Measurements from ENCODE around the gene MYOZ3. TPM values are rescaled to one million over a fixed set of nuclear protein-coding genes. Genes with fewer than 3 reads are reported as not detected.

MYOZ3 gene, protein sequence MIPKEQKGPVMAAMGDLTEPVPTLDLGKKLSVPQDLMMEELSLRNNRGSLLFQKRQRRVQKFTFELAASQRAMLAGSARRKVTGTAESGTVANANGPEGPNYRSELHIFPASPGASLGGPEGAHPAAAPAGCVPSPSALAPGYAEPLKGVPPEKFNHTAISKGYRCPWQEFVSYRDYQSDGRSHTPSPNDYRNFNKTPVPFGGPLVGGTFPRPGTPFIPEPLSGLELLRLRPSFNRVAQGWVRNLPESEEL
- total RNA-seq (not detected), total RNA-seq (0 reads per million in 2 donors)

DNA sequence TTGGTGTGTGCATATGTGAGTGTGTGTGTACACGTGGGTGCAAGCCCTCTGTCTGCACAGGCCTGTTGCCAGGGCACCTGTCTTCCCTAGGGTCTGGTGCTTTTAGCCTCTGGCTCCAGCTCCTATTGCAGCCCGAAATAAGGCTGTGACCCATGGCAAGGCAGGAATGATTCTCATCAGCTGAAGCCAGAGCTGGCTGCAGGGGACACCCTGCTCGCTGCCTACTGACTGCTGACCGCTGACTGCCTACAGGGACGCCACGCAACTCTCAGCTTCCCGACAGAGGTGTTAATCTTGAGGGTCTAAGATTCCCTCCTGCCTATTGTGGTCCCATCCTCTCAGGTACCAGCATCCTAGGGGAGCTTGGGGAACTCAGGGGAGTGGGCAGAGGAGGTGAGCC, at the start of gene MYOZ3:
Gene MYOZ3 (plus strand): TSS at position 166 of the 400 bp plus-strand sequence. CDS start 1,691 bp downstream, outside the sequence.
- ATAC-seq (no peak), DNase-seq (no peak)
- Mint-ChIP-seq H3K27ac (peak within 1 kb of the TSS; percentile 21), H3K27me3 (peaks cover 28% of the 10 kb centered on the region), H3K4me3 (peak within 1 kb of the TSS; percentile 12), H3K36me3 (ENCODE audit: low read depth) (no peaks in the 10 kb centered on the region), H3K4me1 (peaks cover 8% of the 10 kb centered on the region)
- no peaks in the 10 kb centered on the region for H3K9me3 ChIP-seq (ENCODE audit: control insufficient read depth, low read length, poor library complexity, severe bottlenecking)

DNA sequence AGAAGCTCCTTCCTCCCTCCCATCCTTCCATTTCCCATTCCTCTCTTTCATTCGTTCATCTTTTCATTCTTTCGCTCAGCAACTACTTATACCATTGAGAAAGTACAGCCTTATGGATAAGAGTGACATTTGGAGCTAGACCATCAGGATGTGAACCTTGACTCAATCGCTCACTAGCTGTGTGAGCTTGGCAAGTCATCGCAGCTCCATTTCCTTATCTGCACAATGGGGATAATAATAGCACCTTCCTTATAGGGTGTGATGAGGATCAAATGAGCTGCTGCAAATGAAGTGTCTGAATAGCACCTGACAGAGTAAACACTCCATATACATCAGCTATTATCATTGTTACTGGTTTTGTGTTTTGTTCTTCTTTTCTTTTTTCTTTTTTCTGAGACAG, 48.6 kb upstream of the MYOZ3 start:
- Mint-ChIP-seq H3K36me3 (ENCODE audit: low read depth) (no peaks in the 10 kb centered on the region), H3K27me3 (peaks cover 29% of the 10 kb centered on the region), H3K4me3 (no peak overlapping the region), H3K27ac (no peak overlapping the region), H3K4me1 (peaks cover 2% of the 10 kb centered on the region)
- ATAC-seq (no peak), DNase-seq (no peak)
- H3K9me3 ChIP-seq (ENCODE audit: control insufficient read depth, low read length, poor library complexity, severe bottlenecking), result no peaks in the 10 kb centered on the region

DNA sequence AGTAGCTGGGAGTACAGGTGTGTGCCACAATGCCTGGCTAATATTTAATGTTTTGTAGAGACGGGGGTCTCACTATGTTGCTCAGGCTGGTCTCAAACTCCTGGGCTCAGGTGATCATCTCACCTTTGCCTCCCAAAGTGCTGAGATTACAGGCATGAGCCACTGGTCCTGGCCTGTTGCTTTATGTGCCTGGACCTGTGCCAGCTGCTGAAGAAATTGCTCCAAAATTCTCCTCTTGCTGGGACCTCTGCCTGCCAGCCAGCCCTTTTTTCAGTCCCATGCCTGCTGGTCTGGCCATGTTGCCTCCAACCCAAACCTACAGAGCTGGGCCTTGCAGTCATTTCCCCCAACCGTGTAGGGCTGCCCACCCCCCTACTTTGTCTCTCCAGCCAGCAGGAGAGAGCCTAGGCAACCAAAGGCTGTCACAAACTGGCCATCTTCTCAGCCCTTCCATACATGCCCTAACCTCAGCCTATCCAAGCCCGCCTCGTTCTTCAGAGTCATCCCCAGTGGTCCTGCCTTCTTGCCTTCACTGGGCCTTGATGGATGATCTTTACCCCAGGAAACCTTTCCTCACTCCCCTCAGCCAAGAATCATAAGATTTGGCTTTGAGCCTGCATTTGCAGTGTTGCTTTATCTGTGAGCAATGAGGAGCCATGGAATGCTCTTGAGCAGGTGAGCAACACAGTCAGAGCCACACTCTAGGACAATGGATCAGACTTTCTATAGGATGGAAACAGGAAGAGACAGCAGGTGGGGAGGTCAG, 48.0 kb upstream of the MYOZ3 start:
- no peak for DNase-seq
- Mint-ChIP-seq H3K4me3 (no peak overlapping the region), H3K36me3 (ENCODE audit: low read depth) (no peaks in the 10 kb centered on the region), H3K27me3 (peaks cover 29% of the 10 kb centered on the region), H3K27ac (no peak overlapping the region), H3K4me1 (peaks cover 2% of the 10 kb centered on the region)
- ATAC-seq, result no peak
- H3K9me3 ChIP-seq (ENCODE audit: control insufficient read depth, low read length, poor library complexity, severe bottlenecking), result no peaks in the 10 kb centered on the region

DNA sequence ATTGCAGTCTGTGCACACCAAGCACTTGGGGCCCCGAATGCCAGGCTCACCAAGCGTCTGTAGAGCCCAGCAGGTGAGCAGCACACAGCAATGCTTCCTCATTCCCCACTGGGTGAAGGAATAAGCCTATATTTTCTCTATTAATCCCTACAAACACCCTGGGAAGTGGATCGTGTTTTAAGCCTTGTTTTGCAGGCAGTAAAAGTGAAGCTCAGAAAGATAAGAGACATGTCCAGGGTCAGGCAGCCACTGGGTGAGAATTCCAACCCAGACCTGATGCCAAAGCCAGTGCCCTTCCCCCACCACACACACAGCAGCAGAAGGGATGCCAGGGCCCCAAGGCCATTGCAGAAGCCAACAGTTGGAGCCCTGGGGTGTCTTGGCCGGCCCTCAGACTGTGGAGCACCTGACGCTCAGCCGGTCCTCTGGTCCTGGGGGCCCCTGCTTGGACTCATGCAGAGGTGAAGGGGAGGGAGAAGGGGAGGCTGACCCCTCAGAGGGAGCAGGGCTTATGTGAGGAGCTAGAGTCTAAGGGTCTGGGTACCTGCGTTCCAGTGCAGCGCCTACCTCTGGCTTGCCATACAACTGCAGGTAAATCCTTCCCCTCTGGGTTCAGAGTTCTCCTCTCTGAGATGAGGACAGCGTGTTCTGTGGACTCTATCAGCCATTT, 46.9 kb upstream of the MYOZ3 start:
- no peaks in the 10 kb centered on the region for H3K36me3 Mint-ChIP-seq (ENCODE audit: low read depth)
- H3K4me3 Mint-ChIP-seq, result no peak overlapping the region

DNA sequence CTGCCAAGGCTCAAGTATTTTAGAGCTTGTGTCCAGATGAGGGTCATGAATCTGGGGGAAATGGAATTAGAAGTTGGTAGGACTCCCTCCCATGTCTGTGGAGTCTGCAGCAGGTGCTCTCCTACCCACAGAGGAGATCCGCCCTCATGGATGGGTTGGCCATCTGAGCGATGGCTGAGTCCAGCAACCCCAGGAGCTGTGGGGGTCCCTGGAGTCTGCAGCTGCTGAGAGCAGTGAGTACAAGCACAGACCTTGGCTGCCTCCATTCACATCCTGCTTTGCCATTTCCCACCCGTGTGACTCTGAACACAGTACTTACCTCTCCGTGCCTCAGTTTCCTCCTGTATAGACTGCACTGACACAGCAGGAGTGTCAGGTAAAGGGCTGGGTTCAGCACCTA, 46.4 kb upstream of the MYOZ3 start:
- H3K27ac Mint-ChIP-seq, result no peak overlapping the region
- H3K4me1 Mint-ChIP-seq, result peaks cover 2% of the 10 kb centered on the region
- no peak for DNase-seq
- peaks cover 35% of the 10 kb centered on the region for H3K27me3 Mint-ChIP-seq
- ATAC-seq, result no peak
- H3K9me3 ChIP-seq (ENCODE audit: control insufficient read depth, low read length, poor library complexity, severe bottlenecking), result no peaks in the 10 kb centered on the region
- no peak overlapping the region for H3K4me3 Mint-ChIP-seq
- H3K36me3 Mint-ChIP-seq (ENCODE audit: low read depth), result no peaks in the 10 kb centered on the region

More for the DNA sequence above, 46.9 kb upstream of the MYOZ3 start:
- Mint-ChIP-seq H3K27ac (no peak overlapping the region), H3K27me3 (peaks cover 32% of the 10 kb centered on the region), H3K4me1 (peaks cover 2% of the 10 kb centered on the region)
- DNase-seq (no peak), ATAC-seq (no peak)
- no peaks in the 10 kb centered on the region for H3K9me3 ChIP-seq (ENCODE audit: control insufficient read depth, low read length, poor library complexity, severe bottlenecking)

DNA sequence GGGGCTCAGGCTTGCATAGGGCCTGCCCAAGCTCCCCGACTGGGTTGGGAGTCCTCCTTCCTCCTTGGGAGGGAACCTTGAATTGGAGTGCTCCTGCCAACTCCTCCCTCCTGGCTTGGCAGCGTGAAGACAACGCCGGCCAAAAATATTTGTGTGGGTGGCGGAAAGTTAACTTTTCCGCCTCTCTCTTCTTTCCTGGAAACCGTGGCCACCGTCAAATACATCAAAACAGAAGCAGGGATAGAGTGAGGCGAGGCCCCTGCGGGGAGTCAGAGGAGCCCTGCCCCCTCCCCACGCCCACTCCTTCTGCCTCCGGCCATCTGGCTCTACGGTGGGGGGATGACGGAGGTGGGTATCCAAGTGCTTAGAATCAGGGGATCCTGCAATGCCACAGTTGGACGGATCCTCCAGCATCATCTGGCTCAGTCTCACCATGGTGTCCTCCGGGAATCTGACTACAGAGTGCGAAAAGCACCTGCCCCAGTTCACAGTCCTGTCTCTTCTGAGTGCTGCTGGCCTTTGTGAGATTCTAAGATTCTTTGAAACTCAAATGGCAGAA, 45.8 kb upstream of the MYOZ3 start:
- peaks cover 2% of the 10 kb centered on the region for H3K4me1 Mint-ChIP-seq
- no peak overlapping the region for H3K4me3 Mint-ChIP-seq
- peaks cover 35% of the 10 kb centered on the region for H3K27me3 Mint-ChIP-seq
- ATAC-seq, result no peak
- H3K9me3 ChIP-seq (ENCODE audit: control insufficient read depth, low read length, poor library complexity, severe bottlenecking), result no peaks in the 10 kb centered on the region
- no peak for DNase-seq
- no peaks in the 10 kb centered on the region for H3K36me3 Mint-ChIP-seq (ENCODE audit: low read depth)
- no peak overlapping the region for H3K27ac Mint-ChIP-seq

DNA sequence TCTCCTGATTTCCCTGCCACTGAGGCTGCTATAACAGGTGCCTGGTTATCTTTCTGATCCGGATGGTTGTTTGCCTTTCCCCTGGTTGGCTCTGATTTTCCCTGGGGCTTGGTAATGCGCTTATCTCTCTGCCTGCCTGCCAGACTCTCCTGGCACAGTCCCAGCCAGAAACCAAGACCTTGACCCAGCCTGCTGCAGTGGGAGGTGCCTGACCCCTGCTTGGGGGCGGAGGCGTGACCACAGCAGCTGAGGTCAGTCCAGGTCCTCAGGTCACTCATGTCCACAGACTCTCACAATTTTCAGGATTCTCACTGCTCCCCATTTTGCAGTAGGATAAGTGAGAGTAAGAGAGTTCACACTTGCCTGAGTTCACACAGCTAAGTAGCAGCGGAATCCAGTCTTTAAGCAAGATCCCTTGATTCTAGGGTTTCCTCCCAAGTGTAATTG, 45.0 kb upstream of the MYOZ3 start:
- H3K9me3 ChIP-seq (ENCODE audit: control insufficient read depth, low read length, poor library complexity, severe bottlenecking), result no peaks in the 10 kb centered on the region
- Mint-ChIP-seq H3K4me3 (no peak overlapping the region), H3K27me3 (peaks cover 35% of the 10 kb centered on the region), H3K4me1 (peaks cover 2% of the 10 kb centered on the region), H3K36me3 (ENCODE audit: low read depth) (no peaks in the 10 kb centered on the region), H3K27ac (no peak overlapping the region)
- DNase-seq (no peak), ATAC-seq (no peak)

DNA sequence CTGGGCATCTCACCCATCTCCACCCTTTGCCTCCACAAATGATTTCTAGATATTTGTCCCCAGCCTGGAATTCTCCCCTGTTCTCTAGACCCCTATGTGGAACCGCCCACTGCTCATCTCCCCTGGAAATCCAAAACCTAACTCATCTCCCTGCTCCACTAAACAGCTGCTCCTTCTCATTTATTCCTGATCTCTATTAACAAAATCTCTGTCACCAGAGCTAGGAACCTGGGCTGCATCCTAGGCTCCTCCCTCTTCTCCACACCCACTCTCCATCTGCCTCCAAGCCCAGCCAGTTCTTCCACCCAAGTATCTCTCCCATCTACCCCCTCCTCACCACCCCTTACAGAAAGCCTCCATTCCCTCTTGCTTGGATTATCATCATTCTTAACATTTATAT, 44.5 kb upstream of the MYOZ3 start:
- no peak overlapping the region for H3K27ac Mint-ChIP-seq
- H3K9me3 ChIP-seq (ENCODE audit: control insufficient read depth, low read length, poor library complexity, severe bottlenecking), result no peaks in the 10 kb centered on the region
- peaks cover 35% of the 10 kb centered on the region for H3K27me3 Mint-ChIP-seq
- no peak for ATAC-seq
- no peaks in the 10 kb centered on the region for H3K36me3 Mint-ChIP-seq (ENCODE audit: low read depth)
- H3K4me1 Mint-ChIP-seq, result peaks cover 2% of the 10 kb centered on the region
- DNase-seq, result no peak
- no peak overlapping the region for H3K4me3 Mint-ChIP-seq

DNA sequence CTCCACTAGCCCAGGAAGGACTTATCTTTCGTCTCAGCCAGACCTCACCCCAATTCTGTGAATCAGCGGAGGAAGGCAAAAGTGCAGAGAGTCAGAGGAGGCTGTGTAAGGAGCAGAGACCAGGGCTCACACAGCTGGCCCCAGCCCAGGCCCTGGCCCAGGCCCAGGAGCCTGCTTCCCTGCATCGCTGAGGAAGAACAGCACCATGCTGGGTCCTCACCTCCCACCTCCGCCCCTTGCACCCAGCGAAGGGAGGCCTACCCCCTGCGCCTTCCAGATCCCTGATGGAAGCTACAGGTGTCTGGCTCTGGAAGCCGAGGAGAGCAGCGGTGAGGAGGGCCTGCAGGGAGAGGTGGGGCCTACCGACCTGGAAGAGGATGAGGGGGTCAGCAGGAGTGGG, 42.9 kb upstream of the MYOZ3 start:
- Mint-ChIP-seq H3K36me3 (ENCODE audit: low read depth) (no peaks in the 10 kb centered on the region), H3K27ac (no peak overlapping the region), H3K27me3 (peaks cover 37% of the 10 kb centered on the region), H3K4me3 (no peak overlapping the region), H3K4me1 (peaks cover 6% of the 10 kb centered on the region)
- DNase-seq (no peak), ATAC-seq (no peak)
- no peaks in the 10 kb centered on the region for H3K9me3 ChIP-seq (ENCODE audit: control insufficient read depth, low read length, poor library complexity, severe bottlenecking)

DNA sequence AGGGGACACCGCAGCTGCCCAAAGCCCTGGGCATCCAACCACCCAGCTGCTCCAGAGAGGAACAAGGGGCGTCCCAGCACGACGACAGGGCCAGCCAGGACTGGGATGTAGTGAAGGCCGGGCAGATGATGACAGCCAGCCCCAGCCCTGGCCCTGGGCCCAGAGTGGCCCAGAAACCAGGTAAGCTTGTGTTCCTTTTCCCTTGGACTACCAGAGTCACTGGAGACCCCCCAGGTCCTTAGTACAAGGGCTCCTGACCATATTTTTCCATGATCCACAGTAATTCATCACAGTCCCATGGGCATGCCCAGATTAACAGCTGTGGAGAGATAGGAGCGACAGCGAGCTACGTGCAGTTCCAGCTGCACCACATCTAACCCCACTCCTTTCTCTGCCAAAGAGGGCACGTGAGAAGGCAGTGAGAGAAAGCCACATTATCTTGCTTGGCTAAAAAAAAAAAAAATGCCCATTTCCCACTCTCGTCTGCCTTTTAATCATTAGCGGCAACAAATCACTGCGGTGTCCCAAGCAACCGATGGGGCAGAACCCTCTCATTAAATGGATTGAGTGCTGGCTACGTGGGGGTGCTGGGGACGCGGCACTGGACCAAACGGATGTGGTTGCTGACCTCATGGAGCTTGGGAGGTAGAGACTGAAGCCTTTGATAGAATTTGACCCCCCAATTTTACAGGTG, 42.3 kb upstream of the MYOZ3 start:
- Mint-ChIP-seq H3K4me3 (no peak overlapping the region), H3K27ac (no peak overlapping the region), H3K27me3 (peaks cover 36% of the 10 kb centered on the region), H3K4me1 (peaks cover 10% of the 10 kb centered on the region), H3K36me3 (ENCODE audit: low read depth) (no peaks in the 10 kb centered on the region)
- ATAC-seq, result no peak
- no peaks in the 10 kb centered on the region for H3K9me3 ChIP-seq (ENCODE audit: control insufficient read depth, low read length, poor library complexity, severe bottlenecking)
- DNase-seq, result no peak

DNA sequence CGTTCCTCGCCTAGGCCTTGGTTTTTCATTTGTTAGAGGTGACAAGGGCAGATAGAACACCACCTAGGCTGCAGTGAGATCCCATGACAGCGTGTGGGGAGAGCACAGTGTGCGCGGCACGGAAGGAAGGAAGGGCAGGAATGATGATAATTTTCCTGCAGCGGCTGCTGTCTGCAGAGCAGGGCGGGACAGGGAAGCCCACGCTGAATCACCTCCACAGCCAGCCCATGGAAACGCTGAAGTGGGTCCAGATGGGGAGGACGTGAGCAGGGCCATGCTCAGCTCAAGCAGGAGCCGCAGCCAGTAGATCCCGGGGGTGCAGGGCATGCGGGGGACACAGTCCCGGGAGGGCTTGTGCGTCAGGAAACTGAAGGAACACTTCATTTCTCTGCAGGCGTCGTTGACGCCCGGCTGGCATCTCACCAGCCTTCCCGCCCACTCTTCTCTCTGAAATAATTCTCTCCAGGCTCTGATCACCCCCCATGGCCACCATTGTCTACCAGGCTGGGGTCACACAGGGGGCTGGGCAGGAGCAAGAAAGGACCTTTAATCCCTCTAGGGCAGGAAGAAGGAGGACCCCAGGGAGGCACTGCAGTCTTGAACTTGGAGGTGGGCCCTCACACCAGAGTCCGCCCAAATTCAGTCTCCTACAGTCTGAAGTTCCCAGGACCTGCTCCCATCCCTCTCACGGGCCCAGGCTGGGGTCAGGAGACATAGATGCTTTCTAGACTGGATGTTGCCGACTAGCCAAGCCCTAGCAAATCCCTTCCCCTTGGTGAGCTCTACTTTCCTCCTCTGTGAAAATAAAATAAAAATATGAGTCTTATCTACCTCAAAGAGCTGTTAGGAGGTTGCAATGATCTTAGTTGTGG, 41.5 kb upstream of the MYOZ3 start:
- Mint-ChIP-seq H3K27me3 (peaks cover 39% of the 10 kb centered on the region), H3K4me3 (no peak overlapping the region), H3K36me3 (ENCODE audit: low read depth) (peaks cover 2% of the 10 kb centered on the region), H3K4me1 (peaks cover 16% of the 10 kb centered on the region), H3K27ac (no peak overlapping the region)
- DNase-seq, result no peak
- no peak for ATAC-seq
- no peaks in the 10 kb centered on the region for H3K9me3 ChIP-seq (ENCODE audit: control insufficient read depth, low read length, poor library complexity, severe bottlenecking)

DNA sequence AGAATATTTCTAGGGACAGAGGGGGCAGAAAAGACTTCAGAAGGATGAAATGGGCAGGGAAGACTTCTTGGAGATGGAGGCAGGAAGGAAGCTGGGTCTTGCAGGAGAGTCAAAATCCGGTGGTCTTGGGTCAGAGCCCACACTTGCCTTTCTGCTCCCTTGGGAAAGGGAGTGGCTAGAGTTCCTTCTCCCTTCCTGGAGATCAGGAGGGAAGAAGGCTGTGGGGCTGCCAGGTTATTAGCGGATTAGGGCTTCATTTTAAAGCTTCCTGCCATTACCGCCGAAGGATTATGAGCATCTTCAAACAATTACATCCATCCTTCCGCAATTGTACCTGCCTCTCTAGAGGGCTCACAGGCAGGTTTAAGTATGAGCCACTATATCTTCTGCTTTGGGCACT, 39.8 kb upstream of the MYOZ3 start:
- Mint-ChIP-seq H3K27ac (no peak overlapping the region), H3K4me3 (no peak overlapping the region), H3K36me3 (ENCODE audit: low read depth) (peaks cover 2% of the 10 kb centered on the region), H3K27me3 (peaks cover 26% of the 10 kb centered on the region), H3K4me1 (peaks cover 14% of the 10 kb centered on the region)
- no peaks in the 10 kb centered on the region for H3K9me3 ChIP-seq (ENCODE audit: control insufficient read depth, low read length, poor library complexity, severe bottlenecking)
- no peak for DNase-seq
- no peak for ATAC-seq

Measured in T-helper 17 cell (primary cell).